SK-N-SH (cell line): ENCODE measurements around the gene CIAO3.

Experiments
- EP300 ChIP-seq, 2 experiments: IDR thresholded peaks; 2 replicates each; pipeline versions ENCODE4 v1.4.0 to v1.6.1; 2012; ENCODE audit warnings: borderline replicate concordance in 1 of 2, low read depth in 1 of 2, low read length in 1 of 2
- EZH2phosphoT487 ChIP-seq: fragments of 200-600 bp; sonication (generic); IDR thresholded peaks from 2 replicates; pipeline ENCODE4 v1.6.1; 2017; ENCODE audit warnings: low read depth, mixed run types, mild to moderate bottlenecking, antibody characterized with exemption, moderate library complexity, borderline replicate concordance
- FOXJ3 ChIP-seq: sonication (generic); formaldehyde crosslinking; IDR thresholded peaks from 2 replicates; pipeline ENCODE4 v1.5.1; 2020; ENCODE audit warnings: mild to moderate bottlenecking, missing genetic modification reagents
- GATA2 ChIP-seq: sonication (generic); formaldehyde crosslinking; IDR thresholded peaks from 2 replicates; pipeline ENCODE4 v1.5.0; 2020; ENCODE audit warnings: mild to moderate bottlenecking, missing genetic modification reagents
- MAX ChIP-seq: IDR thresholded peaks from 2 replicates; pipeline ENCODE4 v1.4.0; 2012; ENCODE audit warnings: low read depth
- MEF2A ChIP-seq: IDR thresholded peaks from 2 replicates; pipeline ENCODE4 v1.4.0; 2012; ENCODE audit warnings: low read depth, borderline replicate concordance
- POLR2AphosphoS5 ChIP-seq: IDR thresholded peaks from 2 replicates; pipeline ENCODE4 v1.6.1; 2012; ENCODE audit warnings: low read depth, low read length
- RCOR1 ChIP-seq: fragments of 150-350 bp; IDR thresholded peaks from 2 replicates; pipeline ENCODE4 v1.6.1; 2017; ENCODE audit warnings: antibody characterized with exemption, low read length
- RFX5 ChIP-seq: IDR thresholded peaks from 2 replicates; pipeline ENCODE4 v1.6.1; 2012; ENCODE audit warnings: mild to moderate bottlenecking, improper control_type of control experiment, low read length
- RXRA ChIP-seq: IDR thresholded peaks from 2 replicates; pipeline ENCODE4 v1.4.0; 2012; ENCODE audit warnings: low read depth, mild to moderate bottlenecking, borderline replicate concordance
- TCF12 ChIP-seq: IDR thresholded peaks from 2 replicates; pipeline ENCODE4 v1.4.0; 2012
- TF ChIP-seq, protein P1 (sequence below): fragments of 150-350 bp; IDR thresholded peaks from 2 replicates; pipeline ENCODE4 v1.6.1; 2017; ENCODE audit warnings: antibody characterized with exemption, low read length, low read depth, borderline replicate concordance
- TF ChIP-seq, protein P2 (sequence below): fragments of 200-600 bp; sonication (generic); IDR thresholded peaks from 2 replicates; pipeline ENCODE4 v1.6.1; 2017; ENCODE audit warnings: antibody characterized with exemption, mild to moderate bottlenecking, moderate library complexity
- TF ChIP-seq, protein P3 (sequence below): IDR thresholded peaks from 2 replicates; pipeline ENCODE4 v1.4.0; 2012; ENCODE audit warnings: low read depth, borderline replicate concordance

DNA sequence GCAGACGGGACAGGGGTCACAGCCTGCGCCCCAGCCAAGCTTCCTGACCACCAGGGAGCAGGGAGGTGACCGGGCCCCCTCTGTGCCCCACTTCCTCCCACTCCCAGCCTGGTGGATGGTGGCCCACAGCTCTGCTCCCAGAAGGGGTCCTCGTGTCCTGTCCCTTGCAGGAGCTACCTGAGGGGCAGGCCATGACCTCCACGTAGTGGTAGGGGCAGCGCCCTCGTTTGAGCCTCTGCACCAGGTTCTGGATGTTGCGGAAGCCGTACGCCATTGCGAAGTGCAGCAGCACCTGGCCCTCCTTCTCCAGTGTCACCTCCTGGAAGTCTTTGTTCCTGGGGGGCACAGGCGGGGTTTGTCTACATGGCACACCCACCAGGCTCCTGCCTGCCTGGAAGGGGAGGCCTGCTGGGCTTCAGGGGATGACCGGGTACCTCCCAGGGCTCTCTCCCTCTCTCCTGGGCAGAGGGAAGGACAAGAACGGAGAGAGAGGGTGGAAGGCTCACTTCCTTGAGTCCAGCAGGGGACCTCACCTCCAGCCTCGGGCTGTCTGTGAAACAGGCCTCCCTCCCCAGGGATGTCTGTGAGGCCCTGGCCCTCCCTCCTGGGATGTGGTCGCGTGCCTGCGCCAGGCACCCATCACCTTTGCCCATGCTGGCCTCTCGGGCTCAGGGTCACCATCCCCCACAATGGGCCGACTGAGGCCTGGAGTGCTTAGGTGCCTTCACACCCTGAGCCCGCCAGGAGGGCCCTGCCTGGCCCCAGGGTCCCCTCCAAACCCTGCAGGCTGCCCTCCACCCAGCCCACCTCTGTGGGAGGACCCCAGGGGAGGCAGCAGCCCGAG lies 9.9 kb downstream of the CIAO3 start:
- TF ChIP-seq EZH2phosphoT487: no peak
- TF ChIP-seq, protein P1, sequence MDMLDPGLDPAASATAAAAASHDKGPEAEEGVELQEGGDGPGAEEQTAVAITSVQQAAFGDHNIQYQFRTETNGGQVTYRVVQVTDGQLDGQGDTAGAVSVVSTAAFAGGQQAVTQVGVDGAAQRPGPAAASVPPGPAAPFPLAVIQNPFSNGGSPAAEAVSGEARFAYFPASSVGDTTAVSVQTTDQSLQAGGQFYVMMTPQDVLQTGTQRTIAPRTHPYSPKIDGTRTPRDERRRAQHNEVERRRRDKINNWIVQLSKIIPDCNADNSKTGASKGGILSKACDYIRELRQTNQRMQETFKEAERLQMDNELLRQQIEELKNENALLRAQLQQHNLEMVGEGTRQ: no peak
- TF ChIP-seq, protein P2, sequence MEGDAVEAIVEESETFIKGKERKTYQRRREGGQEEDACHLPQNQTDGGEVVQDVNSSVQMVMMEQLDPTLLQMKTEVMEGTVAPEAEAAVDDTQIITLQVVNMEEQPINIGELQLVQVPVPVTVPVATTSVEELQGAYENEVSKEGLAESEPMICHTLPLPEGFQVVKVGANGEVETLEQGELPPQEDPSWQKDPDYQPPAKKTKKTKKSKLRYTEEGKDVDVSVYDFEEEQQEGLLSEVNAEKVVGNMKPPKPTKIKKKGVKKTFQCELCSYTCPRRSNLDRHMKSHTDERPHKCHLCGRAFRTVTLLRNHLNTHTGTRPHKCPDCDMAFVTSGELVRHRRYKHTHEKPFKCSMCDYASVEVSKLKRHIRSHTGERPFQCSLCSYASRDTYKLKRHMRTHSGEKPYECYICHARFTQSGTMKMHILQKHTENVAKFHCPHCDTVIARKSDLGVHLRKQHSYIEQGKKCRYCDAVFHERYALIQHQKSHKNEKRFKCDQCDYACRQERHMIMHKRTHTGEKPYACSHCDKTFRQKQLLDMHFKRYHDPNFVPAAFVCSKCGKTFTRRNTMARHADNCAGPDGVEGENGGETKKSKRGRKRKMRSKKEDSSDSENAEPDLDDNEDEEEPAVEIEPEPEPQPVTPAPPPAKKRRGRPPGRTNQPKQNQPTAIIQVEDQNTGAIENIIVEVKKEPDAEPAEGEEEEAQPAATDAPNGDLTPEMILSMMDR: no peak
- TF ChIP-seq GATA2: no peak
- no peak for TF ChIP-seq RCOR1
- no peak for TF ChIP-seq EP300 (IDR thresholded peaks at IDR 0.05; ENCODE audit: borderline replicate concordance in 1 of 2, low read depth in 1 of 2, low read length in 1 of 2)
- TF ChIP-seq MEF2A: no peak
- no peak for TF ChIP-seq RFX5
- TF ChIP-seq MAX: no peak
- TF ChIP-seq POLR2AphosphoS5: no peak
- no peak for TF ChIP-seq TCF12
- TF ChIP-seq, protein P3, sequence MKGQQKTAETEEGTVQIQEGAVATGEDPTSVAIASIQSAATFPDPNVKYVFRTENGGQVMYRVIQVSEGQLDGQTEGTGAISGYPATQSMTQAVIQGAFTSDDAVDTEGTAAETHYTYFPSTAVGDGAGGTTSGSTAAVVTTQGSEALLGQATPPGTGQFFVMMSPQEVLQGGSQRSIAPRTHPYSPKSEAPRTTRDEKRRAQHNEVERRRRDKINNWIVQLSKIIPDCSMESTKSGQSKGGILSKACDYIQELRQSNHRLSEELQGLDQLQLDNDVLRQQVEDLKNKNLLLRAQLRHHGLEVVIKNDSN: no peak
- no peak for TF ChIP-seq RXRA
- no peak for TF ChIP-seq FOXJ3 (CRISPR knock-in tag)
